NCI-H2029 (cell line): ENCODE results near the gene CYP26C1.

Source experiments
- DNase-seq: peaks from one replicate; lab custom pipeline; 2025; lab: John Stamatoyannopoulos, UW

CYP26C1 gene, protein sequence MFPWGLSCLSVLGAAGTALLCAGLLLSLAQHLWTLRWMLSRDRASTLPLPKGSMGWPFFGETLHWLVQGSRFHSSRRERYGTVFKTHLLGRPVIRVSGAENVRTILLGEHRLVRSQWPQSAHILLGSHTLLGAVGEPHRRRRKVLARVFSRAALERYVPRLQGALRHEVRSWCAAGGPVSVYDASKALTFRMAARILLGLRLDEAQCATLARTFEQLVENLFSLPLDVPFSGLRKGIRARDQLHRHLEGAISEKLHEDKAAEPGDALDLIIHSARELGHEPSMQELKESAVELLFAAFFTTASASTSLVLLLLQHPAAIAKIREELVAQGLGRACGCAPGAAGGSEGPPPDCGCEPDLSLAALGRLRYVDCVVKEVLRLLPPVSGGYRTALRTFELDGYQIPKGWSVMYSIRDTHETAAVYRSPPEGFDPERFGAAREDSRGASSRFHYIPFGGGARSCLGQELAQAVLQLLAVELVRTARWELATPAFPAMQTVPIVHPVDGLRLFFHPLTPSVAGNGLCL

DNA sequence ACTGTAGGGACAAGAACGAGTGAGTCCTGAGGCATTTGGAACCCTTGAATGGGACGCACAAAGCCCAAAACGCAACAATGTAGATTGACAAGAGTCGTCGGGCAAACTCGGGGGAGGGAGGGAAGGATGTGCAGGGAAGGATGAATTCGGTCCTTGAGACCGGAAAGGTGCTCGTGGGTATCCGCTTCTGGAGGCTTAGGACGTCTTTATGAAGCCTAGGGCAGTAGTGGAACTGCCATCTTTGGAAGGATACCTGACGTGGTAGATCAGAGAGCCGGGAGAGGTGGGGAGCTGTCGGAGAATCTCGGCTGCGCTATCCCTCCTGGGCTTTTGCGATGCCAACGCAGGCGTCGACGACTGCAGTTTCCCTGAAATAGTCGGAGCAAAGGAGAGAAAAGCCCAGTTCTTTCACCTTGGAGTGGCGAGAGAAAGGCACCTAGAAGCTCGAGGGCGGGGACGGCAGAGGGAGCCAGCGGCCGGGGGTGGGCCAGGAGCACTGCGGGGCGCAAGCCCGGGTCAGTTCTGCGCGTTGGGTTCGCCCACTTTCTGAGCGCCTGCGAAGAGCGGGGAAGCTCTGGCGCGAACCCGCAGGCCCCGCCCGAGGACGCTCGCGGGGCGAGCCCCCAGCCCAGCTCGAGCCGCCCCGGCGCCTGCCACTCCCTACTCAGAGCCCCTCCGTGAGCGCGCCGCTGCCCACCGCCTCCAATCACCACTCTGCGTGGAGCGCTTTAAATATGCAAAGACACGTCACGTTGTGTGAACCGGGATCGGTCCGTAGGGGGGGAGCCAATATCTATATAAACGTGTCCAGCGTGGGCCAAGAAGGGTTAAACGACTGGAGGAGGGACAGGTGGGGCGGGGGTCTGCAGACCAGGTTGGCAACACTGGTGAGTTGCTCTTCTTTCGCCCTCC is at the start of gene CYP26C1:
Gene CYP26C1 (plus strand): TSS at position 824 of the 912 bp plus-strand sequence. CDS start 466 bp downstream, outside the sequence.
- no peak for DNase-seq

DNA sequence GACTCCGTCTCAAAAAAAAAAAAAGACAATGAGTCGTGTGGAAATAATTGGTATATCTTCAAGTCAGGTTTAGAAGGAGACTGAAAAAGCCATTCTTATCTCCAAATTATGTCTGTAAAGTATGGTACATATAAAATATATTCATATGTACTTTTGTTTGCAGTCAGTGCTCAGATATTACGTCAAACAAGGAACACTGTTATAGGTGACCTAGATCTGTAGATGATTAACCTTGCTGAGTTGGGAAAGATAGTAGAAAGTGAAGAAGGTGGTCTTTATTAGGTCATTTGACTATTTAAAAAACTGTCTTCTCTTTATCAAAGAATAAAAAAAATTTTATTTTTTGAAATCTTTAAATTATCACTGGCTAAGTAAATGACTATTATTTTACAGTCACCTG is 44.9 kb upstream of the CYP26C1 start:
- no peak for DNase-seq

DNA sequence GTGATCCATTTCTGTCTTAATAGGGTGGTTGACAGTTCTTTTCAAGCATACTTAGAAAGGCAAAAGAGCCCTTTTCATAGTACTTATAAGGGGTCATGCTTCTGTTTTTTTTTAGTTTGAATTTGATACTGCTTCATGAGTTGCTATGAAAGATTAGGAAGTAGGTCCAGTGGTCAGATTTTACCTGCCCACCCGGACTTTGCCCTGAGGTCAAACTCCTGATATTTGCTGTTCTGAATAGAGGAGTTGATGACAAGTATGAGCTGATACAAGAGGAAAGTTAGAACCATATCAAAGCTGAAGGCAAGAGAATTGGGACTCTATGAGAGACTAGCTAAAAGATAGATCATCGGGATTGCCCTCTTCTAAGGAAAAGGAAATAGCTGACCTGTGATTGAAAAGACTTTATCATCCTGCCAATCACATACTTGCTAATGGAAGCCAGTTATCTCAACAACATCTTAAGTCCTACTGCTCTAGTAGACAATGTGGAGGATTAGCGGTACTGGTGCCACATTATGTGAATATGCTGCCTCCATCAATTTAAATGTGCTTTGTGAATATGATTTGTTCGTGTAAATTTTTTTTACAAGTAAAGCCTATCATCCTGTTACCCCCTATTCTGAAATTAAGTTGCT is 37.5 kb upstream of the CYP26C1 start:
- no peak for DNase-seq

DNA sequence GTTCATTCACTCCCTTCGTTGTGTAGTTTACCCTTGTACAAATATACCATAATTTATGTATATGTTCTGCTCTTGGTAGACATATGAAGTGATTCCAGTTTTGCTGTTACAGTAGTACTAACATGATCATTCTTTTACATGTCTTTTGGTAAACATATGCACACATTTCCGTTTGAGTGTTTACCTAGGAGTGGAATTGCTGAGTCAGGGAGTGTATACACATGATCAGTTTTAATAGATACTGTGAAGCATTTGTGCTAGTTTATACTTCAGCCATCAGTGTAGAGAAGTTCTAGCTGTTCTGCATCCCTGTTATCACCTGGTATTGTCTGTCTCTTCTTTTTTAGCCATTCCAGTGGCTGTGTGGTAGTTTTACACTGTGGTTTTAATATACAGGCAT is 34.5 kb upstream of the CYP26C1 start:
- no peak for DNase-seq

DNA sequence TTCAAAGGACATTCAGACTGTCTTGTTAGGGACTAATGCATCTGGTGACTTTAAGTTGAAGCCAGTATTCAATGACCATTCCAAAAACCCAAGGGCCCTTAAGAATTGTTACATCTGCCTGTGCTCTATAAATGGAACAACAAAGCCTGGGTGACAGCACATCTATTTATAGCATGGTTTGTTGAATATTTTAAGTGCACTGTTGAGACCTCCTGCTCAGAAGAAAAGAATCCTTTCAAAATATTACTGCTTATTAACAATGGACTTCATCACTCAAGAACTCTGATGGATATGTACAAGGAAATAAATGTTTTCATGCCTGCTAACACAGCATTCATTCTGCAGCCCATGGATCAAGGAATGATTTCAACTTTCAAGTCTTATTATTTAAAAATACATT is 33.1 kb upstream of the CYP26C1 start:
- DNase-seq, result no peak

DNA sequence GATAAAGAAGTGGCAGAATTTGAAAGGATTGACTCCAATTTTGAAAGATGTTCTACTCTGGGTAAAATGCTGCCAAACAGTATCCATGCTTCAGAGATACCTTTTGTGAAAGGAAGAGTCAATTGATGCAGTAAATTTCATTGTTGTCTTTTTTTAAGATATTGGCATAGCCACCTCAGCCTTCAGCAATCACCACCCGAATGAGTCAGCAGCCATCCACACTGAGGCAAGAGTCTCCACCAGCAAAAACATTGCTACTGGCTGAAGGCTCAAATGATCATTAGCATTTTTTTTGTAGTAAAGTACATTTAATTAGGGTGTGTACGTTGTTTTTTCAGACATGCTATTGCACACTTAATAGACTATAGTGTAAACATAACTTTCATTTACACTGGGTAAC is 31.7 kb upstream of the CYP26C1 start:
- no peak for DNase-seq

DNA sequence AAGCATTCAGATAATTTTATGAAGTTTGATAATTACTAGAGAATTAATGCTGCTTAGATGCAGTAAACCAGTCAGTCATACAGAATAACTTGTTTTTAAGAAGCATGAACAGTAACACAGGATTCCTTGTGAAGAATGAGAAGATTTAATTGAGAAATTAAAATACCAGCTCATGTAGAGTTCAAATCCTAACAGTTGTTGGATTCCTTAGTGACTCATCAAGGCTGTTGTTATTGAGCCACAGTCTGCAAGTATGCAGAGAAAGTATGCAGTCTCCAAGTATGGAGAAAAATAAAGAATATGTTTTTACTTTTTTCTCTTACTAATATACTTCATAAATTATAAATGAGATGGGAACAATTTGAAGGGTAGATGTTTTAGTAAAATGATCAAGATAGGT is 30.2 kb upstream of the CYP26C1 start:
- no peak for DNase-seq

DNA sequence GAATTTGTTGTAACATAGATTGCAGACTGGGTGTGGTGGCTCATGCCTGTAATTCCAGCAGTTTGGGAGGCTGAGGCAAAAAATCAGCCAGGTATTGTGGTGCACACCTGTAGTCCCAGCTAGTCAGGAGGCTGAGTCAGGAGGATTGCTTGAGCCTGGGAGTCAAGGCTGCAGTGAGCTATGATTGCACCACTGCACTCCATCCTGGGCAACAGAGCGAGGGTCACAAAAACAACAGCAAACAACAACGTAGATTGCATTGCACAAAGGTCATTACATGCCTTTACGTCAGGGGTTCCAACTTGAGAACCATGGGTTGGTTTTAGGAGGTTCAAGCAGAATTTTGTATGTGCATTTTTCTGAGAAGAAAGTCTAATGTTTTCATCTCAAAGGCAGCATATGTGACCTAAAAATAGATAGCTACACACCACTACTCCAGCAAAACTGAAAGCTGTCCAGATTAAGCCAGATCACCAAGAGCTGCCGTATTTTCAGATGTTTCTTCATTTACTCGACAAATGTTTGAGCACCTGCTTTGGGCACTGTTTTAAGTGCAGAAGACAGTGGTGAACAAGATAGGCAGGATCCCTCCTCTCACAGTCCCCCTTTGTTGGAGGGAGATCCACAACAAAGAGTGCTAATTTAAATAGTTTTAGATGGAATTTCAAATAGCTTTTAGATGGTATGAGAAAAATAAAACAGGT is 28.3 kb upstream of the CYP26C1 start:
- no peak for DNase-seq

DNA sequence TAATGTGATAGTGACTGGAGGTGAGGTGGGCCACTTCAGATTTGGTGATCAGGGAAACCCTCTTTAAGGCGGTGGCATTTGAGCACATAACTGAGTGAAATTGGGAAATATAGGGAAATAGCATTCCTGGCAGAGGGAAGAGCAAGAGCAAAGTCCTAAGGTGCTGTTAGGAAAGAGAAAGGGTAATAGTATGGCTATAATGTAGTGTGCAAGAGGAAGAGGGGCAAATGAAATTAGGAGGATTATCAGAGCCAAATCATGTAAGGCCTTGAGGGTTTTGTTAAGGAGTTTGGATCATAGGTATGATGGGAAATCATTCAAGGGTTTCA is 27.8 kb upstream of the CYP26C1 start:
- DNase-seq, result no peak

DNA sequence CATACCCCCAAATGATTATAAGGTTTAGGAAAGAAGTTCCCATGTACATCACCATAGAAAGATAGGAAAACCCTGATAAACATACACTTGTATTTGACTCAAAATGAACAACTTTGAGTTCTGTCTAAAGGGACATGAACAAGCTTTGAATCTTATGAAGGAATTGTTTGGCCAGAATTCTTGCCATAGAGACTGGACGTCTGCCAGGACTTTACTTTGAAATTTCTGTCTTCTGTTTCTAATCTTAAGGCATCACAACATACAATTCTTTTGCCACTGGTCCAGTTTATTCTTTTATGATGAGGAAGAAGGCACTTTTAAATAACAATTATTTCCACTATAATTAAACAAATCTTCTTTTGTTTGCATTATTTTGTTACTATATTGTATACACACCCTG is 26.2 kb upstream of the CYP26C1 start:
- no peak for DNase-seq

DNA sequence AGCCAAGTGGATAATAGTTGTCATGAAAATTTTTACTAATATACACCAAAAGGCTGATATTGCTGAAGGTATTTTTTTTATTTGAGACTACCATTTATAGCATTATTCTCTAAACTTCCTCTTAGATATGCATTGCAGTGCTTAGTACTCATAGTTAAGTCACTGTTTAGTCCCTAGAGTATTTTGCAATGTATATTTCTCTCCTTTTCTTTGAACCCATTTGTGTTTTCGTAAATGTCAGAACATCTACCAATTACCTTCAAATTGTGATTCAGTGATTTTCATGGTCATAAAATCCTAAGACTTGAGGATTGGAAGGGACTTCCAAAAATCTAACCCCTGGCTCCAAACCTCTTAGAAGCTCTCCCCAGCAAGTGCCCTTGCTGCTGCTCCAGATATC is 21.5 kb upstream of the CYP26C1 start:
- no peak for DNase-seq

DNA sequence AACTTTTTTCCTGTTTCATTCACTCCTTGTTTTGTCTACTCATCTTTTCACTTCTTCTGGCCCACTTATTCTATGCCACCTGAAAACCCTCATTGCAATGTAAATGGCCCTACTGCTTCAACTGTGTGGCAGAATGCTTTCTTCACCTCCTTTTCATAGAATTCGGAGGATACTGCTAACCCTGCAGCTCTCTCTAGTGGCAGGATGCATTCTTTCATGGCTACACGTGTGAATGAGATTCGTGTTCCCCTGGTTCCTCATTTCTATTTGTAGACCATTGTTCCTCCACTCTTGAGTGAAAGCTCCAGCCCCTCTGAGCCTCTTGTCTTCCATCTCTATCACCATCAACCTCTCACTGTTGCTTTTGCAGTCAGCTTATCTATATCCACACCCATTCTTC is 20.9 kb upstream of the CYP26C1 start:
- DNase-seq, result peak; percentile 22

DNA sequence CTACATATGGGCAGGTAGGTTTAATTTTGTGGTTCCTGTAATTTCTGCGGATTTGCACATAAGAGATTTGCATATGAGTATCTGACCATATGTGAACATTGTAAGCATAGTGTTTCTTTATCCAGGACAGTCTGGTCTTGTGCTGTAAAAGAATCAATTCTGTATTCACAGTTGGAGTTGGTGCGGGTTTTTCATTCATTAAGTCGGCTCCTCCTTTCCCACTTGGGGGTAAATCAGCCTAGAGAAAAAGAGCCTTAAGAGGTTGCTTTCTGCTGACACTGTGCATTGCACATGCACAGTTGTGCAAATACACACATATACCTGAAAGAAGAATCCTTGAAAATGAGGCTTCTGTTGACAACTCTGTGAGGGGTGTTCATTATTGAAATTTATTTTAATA is 6.1 kb upstream of the CYP26C1 start:
- no peak for DNase-seq

DNA sequence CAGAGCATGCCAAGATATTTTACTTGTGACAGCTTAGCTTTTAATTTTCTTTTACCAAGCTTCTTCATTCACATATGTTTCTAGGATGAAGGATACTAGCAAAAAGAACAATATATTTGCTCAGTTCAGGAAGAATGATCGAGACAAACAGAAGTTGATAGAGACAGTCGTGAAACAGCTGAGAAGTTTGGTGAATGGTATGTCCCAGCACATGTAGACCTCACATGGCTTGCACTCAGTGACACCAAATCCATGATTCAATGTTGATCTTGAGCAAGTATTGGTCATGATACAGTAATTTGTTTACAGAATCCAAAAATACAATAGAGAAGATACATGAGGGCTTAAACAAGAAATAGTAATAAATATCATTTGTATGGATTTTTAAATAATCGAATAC is 2.5 kb upstream of the CYP26C1 start:
- DNase-seq, result no peak

DNA sequence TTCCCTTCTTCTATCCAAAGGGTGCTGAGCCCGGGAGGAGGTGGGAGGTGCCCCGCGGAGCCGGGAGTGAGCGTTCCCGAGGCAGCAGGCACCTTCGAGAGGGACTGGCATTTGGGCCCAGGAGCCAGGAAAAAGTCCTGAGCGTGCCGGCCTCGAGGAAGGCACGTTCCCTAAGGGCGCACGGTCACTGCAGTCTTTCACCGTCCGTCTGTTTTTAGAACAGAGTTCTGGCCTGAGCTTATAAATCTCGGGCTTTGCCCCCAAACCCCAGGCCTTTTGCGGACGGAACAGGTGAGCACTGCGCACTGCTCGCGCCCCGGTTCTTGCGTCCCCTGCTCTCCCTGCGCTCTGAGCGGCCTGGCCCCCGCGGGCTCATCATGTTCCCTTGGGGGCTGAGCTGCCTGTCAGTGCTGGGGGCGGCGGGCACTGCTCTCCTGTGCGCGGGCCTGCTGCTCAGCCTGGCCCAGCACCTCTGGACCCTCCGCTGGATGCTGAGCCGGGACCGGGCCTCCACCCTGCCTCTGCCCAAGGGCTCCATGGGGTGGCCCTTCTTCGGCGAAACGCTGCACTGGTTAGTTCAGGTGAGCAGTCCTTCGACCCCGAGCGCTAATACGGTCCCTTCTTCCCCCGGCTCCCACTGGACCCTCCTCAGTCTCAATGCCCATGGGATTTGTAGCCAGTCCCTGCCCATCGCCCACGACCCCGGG is 442 bp downstream of the CYP26C1 start:
- DNase-seq, result no peak

DNA sequence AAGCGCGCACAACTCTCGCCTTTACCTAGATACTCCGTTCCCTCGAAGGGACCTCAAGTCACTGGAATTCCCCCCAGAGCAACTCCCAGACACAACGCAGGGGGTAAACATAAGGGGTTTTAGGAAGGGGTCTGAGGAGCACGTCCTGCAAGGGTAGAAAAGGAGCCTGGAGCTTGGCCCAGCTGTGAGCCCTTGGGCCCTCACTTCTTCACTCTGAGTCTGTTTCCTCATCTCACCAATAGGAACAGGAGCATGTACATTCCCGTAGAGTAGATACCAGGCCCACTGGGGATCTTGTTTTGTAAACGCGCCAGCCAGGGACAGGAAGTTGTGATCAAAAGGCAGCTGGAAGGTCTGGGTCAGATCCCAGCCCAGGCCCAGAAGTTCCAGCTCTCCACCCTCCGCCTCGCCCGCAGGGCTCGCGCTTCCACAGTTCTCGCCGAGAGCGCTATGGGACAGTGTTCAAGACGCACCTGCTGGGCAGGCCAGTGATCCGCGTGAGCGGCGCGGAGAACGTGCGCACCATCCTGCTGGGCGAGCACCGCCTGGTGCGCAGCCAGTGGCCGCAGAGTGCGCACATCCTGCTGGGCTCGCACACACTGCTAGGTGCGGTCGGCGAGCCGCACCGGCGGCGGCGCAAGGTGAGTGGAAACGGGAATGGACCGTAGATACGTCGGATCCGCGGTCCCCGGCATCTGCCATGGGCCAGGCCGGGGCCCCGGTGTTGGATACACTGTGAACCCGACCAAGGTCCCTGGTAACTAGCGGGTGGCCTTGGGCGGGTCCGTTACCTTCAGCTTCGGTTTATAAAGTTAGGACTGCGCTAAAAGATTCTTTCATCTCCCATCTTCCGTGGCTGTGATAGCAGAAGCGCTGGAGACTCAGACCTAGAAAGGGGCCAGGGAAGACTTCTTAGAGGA is 1.3 kb downstream of the CYP26C1 start:
- no peak for DNase-seq

DNA sequence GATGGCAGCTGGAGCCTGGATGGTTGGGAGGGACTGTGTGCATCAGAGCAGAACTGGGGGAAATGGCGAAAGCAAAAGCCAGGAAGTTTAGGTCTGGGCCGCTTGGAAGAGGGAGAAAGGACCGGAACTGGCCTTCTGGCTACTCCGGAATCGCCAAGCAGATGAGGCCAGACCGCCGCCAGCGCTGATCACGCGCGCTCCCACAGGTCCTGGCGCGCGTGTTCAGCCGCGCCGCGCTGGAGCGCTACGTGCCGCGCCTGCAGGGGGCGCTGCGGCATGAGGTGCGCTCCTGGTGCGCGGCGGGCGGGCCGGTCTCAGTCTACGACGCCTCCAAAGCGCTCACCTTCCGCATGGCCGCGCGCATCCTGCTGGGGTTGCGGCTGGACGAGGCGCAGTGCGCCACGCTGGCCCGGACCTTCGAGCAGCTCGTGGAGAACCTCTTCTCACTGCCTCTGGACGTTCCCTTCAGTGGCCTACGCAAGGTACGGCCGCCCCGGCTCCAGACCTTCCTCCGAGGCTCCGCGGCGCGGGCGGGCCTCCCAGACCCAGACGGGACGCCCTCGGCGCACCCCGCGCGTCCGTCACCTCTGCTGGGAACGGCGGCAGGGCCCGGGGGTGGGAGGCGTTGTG is 2.0 kb downstream of the CYP26C1 start:
- no peak for DNase-seq

DNA sequence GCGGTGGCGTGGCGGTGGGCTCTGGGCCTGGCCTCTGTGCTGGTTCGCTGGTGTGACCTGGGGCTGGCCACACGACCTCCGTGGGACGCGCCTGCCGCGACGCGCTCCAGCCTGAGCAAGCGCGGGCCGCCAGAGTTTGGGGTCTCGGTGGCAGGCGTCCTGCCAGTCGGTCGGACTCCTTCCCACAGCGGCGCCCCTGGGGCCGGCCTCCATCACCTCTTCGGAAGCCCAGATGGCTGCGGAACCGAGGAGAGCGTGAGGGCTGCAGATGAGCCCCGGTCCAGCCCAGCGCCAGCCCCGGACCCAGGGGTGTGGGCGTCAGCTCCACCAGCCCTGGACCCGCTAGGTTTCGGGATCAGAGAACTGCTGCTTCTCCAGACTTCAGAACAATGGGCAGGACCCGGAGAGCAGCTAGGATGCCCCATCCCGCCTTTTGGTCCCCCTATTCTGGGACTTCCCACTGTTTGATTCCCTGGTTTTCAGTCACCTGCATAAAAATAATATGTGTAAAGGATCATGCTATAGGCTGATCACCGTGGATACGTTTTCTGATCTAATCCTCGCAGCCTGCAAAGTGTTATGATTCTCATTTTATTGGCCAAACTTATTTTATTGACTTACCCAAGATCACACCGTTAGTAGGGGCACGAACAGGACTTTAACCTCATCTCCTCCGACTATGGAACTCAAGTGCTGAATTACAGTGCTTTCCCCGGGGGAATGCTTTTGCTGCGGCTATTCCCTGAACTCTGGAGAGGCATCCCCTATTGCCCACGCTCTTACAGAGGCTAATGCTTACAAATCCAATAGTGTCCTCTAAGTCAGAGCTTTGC is 2.8 kb downstream of the CYP26C1 start:
- no peak for DNase-seq
